Loucy (cell line): ENCODE data around the gene ERP44.

Experiments
- H2AFZ ChIP-seq: fragments of 200-600 bp; sonication (generic); 2 replicates; pipeline ENCODE4 v1.6.0; 2016; ENCODE audit warnings: antibody characterized with exemption, mild to moderate bottlenecking, low read length, moderate library complexity
- H3F3A ChIP-seq: fragments of 200-600 bp; 2 replicates; pipeline ENCODE4 v1.6.0; 2016; ENCODE audit warnings: antibody characterized with exemption, low read depth, mild to moderate bottlenecking
- H3K27me3 ChIP-seq: fragments of 200-600 bp; sonication (generic); 2 replicates; pipeline ENCODE4 v1.6.1; 2014; ENCODE audit warnings: low read length, mild to moderate bottlenecking; ENCODE audit not compliant: insufficient read depth, poor library complexity, severe bottlenecking
- H3K36me3 ChIP-seq: fragments of 200-600 bp; sonication (generic); 2 replicates; pipeline ENCODE4 v1.6.1; 2016; ENCODE audit warnings: low read length; ENCODE audit not compliant: insufficient read depth
- H3K4me1 ChIP-seq: fragments of 200-600 bp; sonication (generic); 2 replicates; pipeline ENCODE4 v1.5.1; 2014; ENCODE audit warnings: low read length, mild to moderate bottlenecking; ENCODE audit not compliant: insufficient read depth, poor library complexity, severe bottlenecking
- H3K4me2 ChIP-seq: fragments of 200-600 bp; sonication (generic); 2 replicates; pipeline ENCODE4 v1.6.0; 2014; ENCODE audit warnings: antibody characterized with exemption, low read length, low read depth, mild to moderate bottlenecking; ENCODE audit not compliant: poor library complexity, severe bottlenecking
- H3K4me3 ChIP-seq: fragments of 200-600 bp; sonication (generic); 2 replicates; pipeline ENCODE4 v1.5.1; 2014; ENCODE audit warnings: low read length, mild to moderate bottlenecking, mixed read lengths; ENCODE audit not compliant: poor library complexity, severe bottlenecking
- H3K79me2 ChIP-seq: fragments of 200-600 bp; sonication (generic); 2 replicates; pipeline ENCODE4 v1.6.1; 2014; ENCODE audit warnings: low read length; ENCODE audit not compliant: insufficient read depth
- H3K9ac ChIP-seq: fragments of 200-600 bp; sonication (generic); 2 replicates; pipeline ENCODE4 v1.6.0; 2014; ENCODE audit warnings: mild to moderate bottlenecking, low read depth, low read length, moderate library complexity; ENCODE audit not compliant: poor library complexity, severe bottlenecking
- H3K9me2 ChIP-seq: fragments of 200-600 bp; sonication (generic); replicated peaks from 2 replicates; pipeline ENCODE4 v1.6.1; 2016; ENCODE audit warnings: low read depth, low read length, mixed read lengths
- H3K9me3 ChIP-seq: fragments of 200-600 bp; sonication (generic); 2 replicates; pipeline ENCODE4 v1.6.1; 2014; ENCODE audit warnings: mild to moderate bottlenecking, antibody characterized with exemption, low read length, low read depth; ENCODE audit not compliant: insufficient read depth
- H4K20me1 ChIP-seq: fragments of 200-600 bp; sonication (generic); 2 replicates; pipeline ENCODE4 v1.6.0; 2014; ENCODE audit warnings: antibody characterized with exemption, low read length, mild to moderate bottlenecking; ENCODE audit not compliant: insufficient read depth, poor library complexity, severe bottlenecking
- EZH2phosphoT487 ChIP-seq: fragments of 200-600 bp; IDR thresholded peaks from 2 replicates; pipeline ENCODE4 v1.6.1; 2018; ENCODE audit warnings: antibody characterized with exemption, mild to moderate bottlenecking, moderate library complexity, borderline replicate concordance
- TF ChIP-seq, protein P1 (sequence below): fragments of 200-600 bp; sonication (generic); conservative IDR thresholded peaks from 2 replicates; pipeline ENCODE4 v1.5.1; 2014; ENCODE audit warnings: mild to moderate bottlenecking, antibody characterized with exemption, low read length

The ERP44 gene

GRCh38 chr9:100020121-100020795, 78.5 kb downstream of the ERP44 start:
- H2AFZ ChIP-seq, result no peak overlapping the region
- H3K9ac ChIP-seq, result no peak overlapping the region
- H3K4me3 ChIP-seq, result no peak overlapping the region
- H3K79me2 ChIP-seq, result no peaks in the 10 kb centered on the region; the same call in 1 of the 2 replicates
- peaks cover 58% of the 10 kb centered on the region; the same call in 1 of the 2 replicates for H3K36me3 ChIP-seq
- no peak overlapping the region for H3K4me2 ChIP-seq
- no peaks in the 10 kb centered on the region for H4K20me1 ChIP-seq
- no peaks in the 10 kb centered on the region for H3K27me3 ChIP-seq
- no peaks in the 10 kb centered on the region for H3F3A ChIP-seq
- no peaks in the 10 kb centered on the region for H3K9me2 ChIP-seq
- TF ChIP-seq, protein P1, sequence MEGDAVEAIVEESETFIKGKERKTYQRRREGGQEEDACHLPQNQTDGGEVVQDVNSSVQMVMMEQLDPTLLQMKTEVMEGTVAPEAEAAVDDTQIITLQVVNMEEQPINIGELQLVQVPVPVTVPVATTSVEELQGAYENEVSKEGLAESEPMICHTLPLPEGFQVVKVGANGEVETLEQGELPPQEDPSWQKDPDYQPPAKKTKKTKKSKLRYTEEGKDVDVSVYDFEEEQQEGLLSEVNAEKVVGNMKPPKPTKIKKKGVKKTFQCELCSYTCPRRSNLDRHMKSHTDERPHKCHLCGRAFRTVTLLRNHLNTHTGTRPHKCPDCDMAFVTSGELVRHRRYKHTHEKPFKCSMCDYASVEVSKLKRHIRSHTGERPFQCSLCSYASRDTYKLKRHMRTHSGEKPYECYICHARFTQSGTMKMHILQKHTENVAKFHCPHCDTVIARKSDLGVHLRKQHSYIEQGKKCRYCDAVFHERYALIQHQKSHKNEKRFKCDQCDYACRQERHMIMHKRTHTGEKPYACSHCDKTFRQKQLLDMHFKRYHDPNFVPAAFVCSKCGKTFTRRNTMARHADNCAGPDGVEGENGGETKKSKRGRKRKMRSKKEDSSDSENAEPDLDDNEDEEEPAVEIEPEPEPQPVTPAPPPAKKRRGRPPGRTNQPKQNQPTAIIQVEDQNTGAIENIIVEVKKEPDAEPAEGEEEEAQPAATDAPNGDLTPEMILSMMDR, result no peak
- TF ChIP-seq EZH2phosphoT487, result no peak
- H3K9me3 ChIP-seq, result no peaks in the 10 kb centered on the region
- H3K4me1 ChIP-seq, result no peaks in the 10 kb centered on the region

- Histone ChIP-seq H3K9ac (no peak overlapping the region), H3K79me2 (no peaks in the 10 kb centered on the region; the same call in 1 of the 2 replicates), H3K4me1 (no peaks in the 10 kb centered on the region), H3K27me3 (no peaks in the 10 kb centered on the region), H3F3A (no peaks in the 10 kb centered on the region), H3K4me2 (no peak overlapping the region), H3K4me3 (no peak overlapping the region), H2AFZ (no peak overlapping the region), H3K9me2 (no peaks in the 10 kb centered on the region), H3K36me3 (peaks cover 63% of the 10 kb centered on the region; the same call in 1 of the 2 replicates), H4K20me1 (no peaks in the 10 kb centered on the region), H3K9me3 (no peaks in the 10 kb centered on the region)
- TF ChIP-seq, protein P1, result no peak
- no peak for TF ChIP-seq EZH2phosphoT487
These were observed 79.3 kb downstream of the ERP44 start for GRCh38 chr9:100019541-100019940.

DNA sequence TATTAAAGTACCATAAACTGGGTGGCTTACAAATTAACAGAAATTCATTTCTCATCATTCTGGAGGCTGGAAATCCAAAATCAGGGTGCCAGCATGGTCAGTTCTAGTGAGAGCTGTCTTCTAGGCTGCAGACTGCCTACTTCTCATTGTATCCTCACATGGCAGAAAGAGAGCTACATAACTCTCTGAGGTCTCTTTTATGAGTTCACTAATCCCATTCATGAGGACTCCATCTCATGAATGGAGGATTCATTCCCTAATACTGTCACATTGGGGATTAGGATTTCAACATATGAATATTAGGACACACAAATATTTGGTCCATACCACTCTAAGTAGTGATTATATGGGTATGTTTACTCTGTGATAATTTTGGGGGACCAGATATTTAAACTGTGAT, 84.0 kb downstream of the ERP44 start:
- H3K9ac ChIP-seq, result no peak overlapping the region
- no peaks in the 10 kb centered on the region for H3K9me2 ChIP-seq
- H3F3A ChIP-seq, result no peaks in the 10 kb centered on the region
- TF ChIP-seq, protein P1, result no peak
- TF ChIP-seq EZH2phosphoT487, result no peak
- H3K79me2 ChIP-seq, result no peaks in the 10 kb centered on the region
- H2AFZ ChIP-seq, result no peak overlapping the region
- H4K20me1 ChIP-seq, result no peaks in the 10 kb centered on the region
- no peaks in the 10 kb centered on the region for H3K27me3 ChIP-seq
- H3K4me3 ChIP-seq, result no peak overlapping the region
- H3K9me3 ChIP-seq, result peaks cover 5% of the 10 kb centered on the region; the same call in 1 of the 2 replicates
- no peak overlapping the region for H3K4me2 ChIP-seq
- H3K36me3 ChIP-seq, result peaks cover 68% of the 10 kb centered on the region
- H3K4me1 ChIP-seq, result no peaks in the 10 kb centered on the region
